Breast epithelium (tissue), 3 donors: ENCODE data around the gene MAGEA12.

Experiments
- POLR2A ChIP-seq: fragments of 450-650 bp; IDR thresholded peaks from one replicate; pipeline ENCODE4 v1.6.1; 2016; ENCODE audit warnings: antibody characterized with exemption, mild to moderate bottlenecking, moderate library complexity
- POLR2AphosphoS5 ChIP-seq, 3 donors: sonication (generic); formaldehyde crosslinking; IDR thresholded peaks; one replicate each; pipeline ENCODE4 v1.6.1; 2017; ENCODE audit warnings: antibody characterized with exemption in 3 of 3
- TF ChIP-seq, protein P1 (sequence below), 3 donors: fragments of 450-650 bp; IDR thresholded peaks; one replicate each; pipeline ENCODE4 v1.5.1; 2016 to 2017; ENCODE audit warnings: antibody characterized with exemption in 3 of 3, mild to moderate bottlenecking in 3 of 3, moderate library complexity in 3 of 3

DNA sequence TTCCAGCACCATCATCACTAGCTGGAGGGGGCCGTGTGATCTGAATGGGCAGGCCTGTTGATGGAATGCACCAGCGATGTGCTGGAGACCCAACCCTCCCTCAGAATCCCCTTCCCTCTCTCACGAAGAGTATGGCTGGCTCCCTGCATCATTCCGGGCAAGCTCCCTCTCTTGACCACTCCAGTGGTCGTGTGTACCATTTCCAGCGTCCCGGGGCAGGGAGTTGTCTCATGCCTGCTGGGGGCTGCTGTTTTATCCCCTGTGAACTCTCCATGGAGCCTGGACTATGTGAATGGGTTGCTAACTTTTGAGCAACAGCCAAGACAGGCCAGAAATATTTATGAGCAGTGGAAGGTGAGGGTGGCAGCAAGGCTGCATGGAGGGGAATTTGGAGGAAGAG, 8.1 kb upstream of the MAGEA12 start:
- TF ChIP-seq, protein P1, sequence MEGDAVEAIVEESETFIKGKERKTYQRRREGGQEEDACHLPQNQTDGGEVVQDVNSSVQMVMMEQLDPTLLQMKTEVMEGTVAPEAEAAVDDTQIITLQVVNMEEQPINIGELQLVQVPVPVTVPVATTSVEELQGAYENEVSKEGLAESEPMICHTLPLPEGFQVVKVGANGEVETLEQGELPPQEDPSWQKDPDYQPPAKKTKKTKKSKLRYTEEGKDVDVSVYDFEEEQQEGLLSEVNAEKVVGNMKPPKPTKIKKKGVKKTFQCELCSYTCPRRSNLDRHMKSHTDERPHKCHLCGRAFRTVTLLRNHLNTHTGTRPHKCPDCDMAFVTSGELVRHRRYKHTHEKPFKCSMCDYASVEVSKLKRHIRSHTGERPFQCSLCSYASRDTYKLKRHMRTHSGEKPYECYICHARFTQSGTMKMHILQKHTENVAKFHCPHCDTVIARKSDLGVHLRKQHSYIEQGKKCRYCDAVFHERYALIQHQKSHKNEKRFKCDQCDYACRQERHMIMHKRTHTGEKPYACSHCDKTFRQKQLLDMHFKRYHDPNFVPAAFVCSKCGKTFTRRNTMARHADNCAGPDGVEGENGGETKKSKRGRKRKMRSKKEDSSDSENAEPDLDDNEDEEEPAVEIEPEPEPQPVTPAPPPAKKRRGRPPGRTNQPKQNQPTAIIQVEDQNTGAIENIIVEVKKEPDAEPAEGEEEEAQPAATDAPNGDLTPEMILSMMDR (IDR thresholded peaks at IDR 0.05): no peak
- no peak for TF ChIP-seq POLR2A
- no peak for TF ChIP-seq POLR2AphosphoS5 (IDR thresholded peaks at IDR 0.05)
